Epithelial cell of umbilical artery (primary cell): ENCODE data around the gene ZMPSTE24. TPM values are rescaled to one million over a fixed set of nuclear protein-coding genes. Genes with fewer than 3 reads are reported as not detected.

Source experiments
- total RNA-seq: library from RNA; depleted of rRNA; stranded (reverse); fragments of >200 nt; gene quantifications from 2 replicates; pipeline ENCODE4 v1.2.3, GENCODE V29; 2014

The ZMPSTE24 gene
- total RNA-seq = 74.1 and 85.6 TPM in 2 replicates

GRCh38 chr1:40257688-40258444 is at the start of gene ZMPSTE24:
TSS of gene ZMPSTE24 (plus strand) at chr1:40258236. CDS start at chr1:40258272, 36 bp downstream.

GRCh38 chr1:40247655-40248054 is 10.4 kb upstream of the ZMPSTE24 start, which contains the start of gene TMCO2:
TSS of gene TMCO2 (plus strand) at chr1:40247937. CDS start at chr1:40247994, 57 bp downstream.

GRCh38 chr1:40316595-40317393 is 58.8 kb downstream of the ZMPSTE24 start, which contains the start of gene COL9A2:
TSS of gene COL9A2 (minus strand) at chr1:40317286. CDS start at chr1:40317197, 89 bp downstream.

Other genes starting within 250 kb of the ZMPSTE24 start
- gene CAP1, start 217.5 kb upstream of the ZMPSTE24 start, total RNA-seq = 377 and 431 TPM in 2 replicates
- gene PPT1, start 161.0 kb upstream of the ZMPSTE24 start, total RNA-seq = 62.7 and 91.2 TPM in 2 replicates
- 23.3 and 23.7 TPM in 2 replicates for gene RLF, start 96.8 kb upstream of the ZMPSTE24 start, total RNA-seq
- gene TMCO2, start 10.3 kb upstream of the ZMPSTE24 start, total RNA-seq = not detected in 2 replicates
- gene COL9A2, start 59.0 kb downstream of the ZMPSTE24 start, total RNA-seq = under 0.01 and 0.61 TPM in 2 replicates
- 5.2 and 7.1 TPM in 2 replicates for gene SMAP2, start 115.5 kb downstream of the ZMPSTE24 start, total RNA-seq
- gene ZFP69B, start 192.2 kb downstream of the ZMPSTE24 start, total RNA-seq = 3.2 and 3.6 TPM in 2 replicates
- 3.2 and 4.6 TPM in 2 replicates for gene ZFP69, start 219.1 kb downstream of the ZMPSTE24 start, total RNA-seq